Spleen (tissue), 7 donors: ENCODE results near the gene ST8SIA4.

Experiments
- POLR2A ChIP-seq, 3 donors: fragments of 450-650 bp; IDR thresholded peaks; one replicate each; pipeline ENCODE4 v1.5.1; 2017; ENCODE audit warnings: antibody characterized with exemption in 3 of 3, mild to moderate bottlenecking in 1 of 3
- POLR2AphosphoS5 ChIP-seq, 3 donors: sonication (generic); formaldehyde crosslinking; IDR thresholded peaks; one replicate each; pipeline ENCODE4 v1.5.1; 2017; ENCODE audit warnings: antibody characterized with exemption in 3 of 3
- TF ChIP-seq, protein P1 (sequence below), 11 experiments: fragments of 200-600 bp in 7 of 11; fragments of 450-650 bp in 4 of 11; sonication (generic) in 4 of 11; IDR thresholded peaks in 8 of 11; conservative IDR thresholded peaks in 3 of 11; 1 replicate in 7 of 11; 2 replicates in 4 of 11; pipeline versions ENCODE4 v1.4.0 to v1.8.0; 2016 to 2021; ENCODE audit warnings: antibody characterized with exemption in 11 of 11, inconsistent platforms in 4 of 11, mild to moderate bottlenecking in 1 of 11
- donor health status: DM: no; HTN: no; CAD: no; lungs with moderate emphysema.
- donor health status: DM: no; HTN: no; CAD: no.
- donor health status: DM: no; HTN: no; CAD: no.

- TF ChIP-seq, protein P1, sequence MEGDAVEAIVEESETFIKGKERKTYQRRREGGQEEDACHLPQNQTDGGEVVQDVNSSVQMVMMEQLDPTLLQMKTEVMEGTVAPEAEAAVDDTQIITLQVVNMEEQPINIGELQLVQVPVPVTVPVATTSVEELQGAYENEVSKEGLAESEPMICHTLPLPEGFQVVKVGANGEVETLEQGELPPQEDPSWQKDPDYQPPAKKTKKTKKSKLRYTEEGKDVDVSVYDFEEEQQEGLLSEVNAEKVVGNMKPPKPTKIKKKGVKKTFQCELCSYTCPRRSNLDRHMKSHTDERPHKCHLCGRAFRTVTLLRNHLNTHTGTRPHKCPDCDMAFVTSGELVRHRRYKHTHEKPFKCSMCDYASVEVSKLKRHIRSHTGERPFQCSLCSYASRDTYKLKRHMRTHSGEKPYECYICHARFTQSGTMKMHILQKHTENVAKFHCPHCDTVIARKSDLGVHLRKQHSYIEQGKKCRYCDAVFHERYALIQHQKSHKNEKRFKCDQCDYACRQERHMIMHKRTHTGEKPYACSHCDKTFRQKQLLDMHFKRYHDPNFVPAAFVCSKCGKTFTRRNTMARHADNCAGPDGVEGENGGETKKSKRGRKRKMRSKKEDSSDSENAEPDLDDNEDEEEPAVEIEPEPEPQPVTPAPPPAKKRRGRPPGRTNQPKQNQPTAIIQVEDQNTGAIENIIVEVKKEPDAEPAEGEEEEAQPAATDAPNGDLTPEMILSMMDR (IDR thresholded peaks at IDR 0.05 in 8 of 11, conservative IDR thresholded peaks at IDR 0.05 in 3 of 11): no peak
- TF ChIP-seq POLR2A (IDR thresholded peaks at IDR 0.05) (no peak), POLR2AphosphoS5 (IDR thresholded peaks at IDR 0.05) (no peak)
Measured at GRCh38 chr5:100788417-100788816, 114.7 kb downstream of the ST8SIA4 start.
